ENCODE results near the gene SLC6A11. TPM values are rescaled to one million over a fixed set of nuclear protein-coding genes. Genes with fewer than 3 reads are reported as not detected.

SLC6A11 gene
- total RNA-seq (2014; rRNA removed; shearing (Covaris generic)), result 0.02 TPM in 1 of 2 replicates, not detected in the other
- polyA plus RNA-seq (2014; cell fraction: nucleus; rRNA removed), result 0.07 TPM in 1 of 2 replicates, not detected in the other

GRCh38 chr3:10816019-10816862 is at the start of gene SLC6A11:
TSS of gene SLC6A11 (plus strand) at chr3:10816228. CDS start at chr3:10816266, 38 bp downstream.
- DNase-seq (ENCODE audit: extremely low read depth, low read depth), result no peak

- DNase-seq (ENCODE audit: extremely low read depth, low read depth), result no peak
Observed at GRCh38 chr3:10768708-10769394, 47.2 kb upstream of the SLC6A11 start.

GRCh38 chr3:10770547-10770946 is 45.5 kb upstream of the SLC6A11 start:
- DNase-seq (ENCODE audit: extremely low read depth, low read depth), result no peak

- DNase-seq (ENCODE audit: extremely low read depth, low read depth), result no peak
Observed at GRCh38 chr3:10770981-10771380, 45.0 kb upstream of the SLC6A11 start.

GRCh38 chr3:10771486-10772270 is 44.4 kb upstream of the SLC6A11 start:
- DNase-seq (ENCODE audit: extremely low read depth, low read depth), result no peak

- DNase-seq (ENCODE audit: extremely low read depth, low read depth), result no peak
Observed at GRCh38 chr3:10772271-10773161, 43.5 kb upstream of the SLC6A11 start.

- DNase-seq (ENCODE audit: extremely low read depth, low read depth), result no peak
Observed at GRCh38 chr3:10774129-10774670, 41.8 kb upstream of the SLC6A11 start.

- no peak for DNase-seq (ENCODE audit: extremely low read depth, low read depth)
Observed at GRCh38 chr3:10774825-10775224, 41.2 kb upstream of the SLC6A11 start.

- no peak for DNase-seq (ENCODE audit: extremely low read depth, low read depth)
Observed at GRCh38 chr3:10775259-10775658, 40.8 kb upstream of the SLC6A11 start.

GRCh38 chr3:10775828-10776227 is 40.2 kb upstream of the SLC6A11 start:
- DNase-seq (ENCODE audit: extremely low read depth, low read depth), result no peak

- no peak for DNase-seq (ENCODE audit: extremely low read depth, low read depth)
Observed at GRCh38 chr3:10777627-10778026, 38.4 kb upstream of the SLC6A11 start.

GRCh38 chr3:10778492-10779292 is 37.3 kb upstream of the SLC6A11 start:
- no peak for DNase-seq (ENCODE audit: extremely low read depth, low read depth)

- no peak for DNase-seq (ENCODE audit: extremely low read depth, low read depth)
Observed at GRCh38 chr3:10779293-10779805, 36.7 kb upstream of the SLC6A11 start.

GRCh38 chr3:10780243-10780642 is 35.8 kb upstream of the SLC6A11 start:
- DNase-seq (ENCODE audit: extremely low read depth, low read depth), result no peak

GRCh38 chr3:10780922-10781321 is 35.1 kb upstream of the SLC6A11 start:
- no peak for DNase-seq (ENCODE audit: extremely low read depth, low read depth)

- no peak for DNase-seq (ENCODE audit: extremely low read depth, low read depth)
Observed at GRCh38 chr3:10781981-10782380, 34.0 kb upstream of the SLC6A11 start.

GRCh38 chr3:10783360-10784351 is 32.4 kb upstream of the SLC6A11 start:
- DNase-seq (ENCODE audit: extremely low read depth, low read depth), result peak; percentile 24
